SK-N-SH treated with all-trans-retinoic acid at 6 μM for 48 hours (cell line): ENCODE results near the gene SYNDIG1.

Source experiments
- BACH2 ChIP-seq: fragments of 250-450 bp; sonication (Bioruptor Pico); IDR thresholded peaks from 2 replicates; pipeline ENCODE4 v1.9.0; 2021; ENCODE audit warnings: mild to moderate bottlenecking, borderline replicate concordance
- ISL1 ChIP-seq: fragments of 250-450 bp; sonication (Bioruptor Pico); IDR thresholded peaks from 2 replicates; pipeline ENCODE4 v2.1.2; 2022; ENCODE audit warnings: mild to moderate bottlenecking, moderate library complexity
- OSR1 ChIP-seq: fragments of 250-450 bp; sonication (Bioruptor Pico); IDR thresholded peaks from 2 replicates; pipeline ENCODE4 v1.8.0; 2022; ENCODE audit warnings: moderate library complexity, mild to moderate bottlenecking, inconsistent platforms
- RARB ChIP-seq: fragments of 250-450 bp; sonication (Bioruptor Pico); IDR thresholded peaks from 2 replicates; pipeline ENCODE4 v1.8.0; 2021; ENCODE audit warnings: mild to moderate bottlenecking, moderate library complexity
- SNAI2 ChIP-seq: fragments of 250-450 bp; sonication (Bioruptor Pico); IDR thresholded peaks from 2 replicates; pipeline ENCODE4 v1.5.0; 2020; ENCODE audit warnings: mild to moderate bottlenecking, moderate library complexity
- TCF4 ChIP-seq: fragments of 250-450 bp; sonication (Bioruptor Pico); IDR thresholded peaks from 2 replicates; pipeline ENCODE4 v1.8.0; 2021; ENCODE audit warnings: mild to moderate bottlenecking, moderate library complexity, borderline replicate concordance
- TOX ChIP-seq: fragments of 250-450 bp; sonication (Bioruptor Pico); IDR thresholded peaks from 2 replicates; pipeline ENCODE4 v1.8.0; 2021; ENCODE audit warnings: mild to moderate bottlenecking, moderate library complexity, borderline replicate concordance
- ZC3H10 ChIP-seq: fragments of 250-450 bp; sonication (Bioruptor Pico); IDR thresholded peaks from 2 replicates; pipeline ENCODE4 v1.5.1; 2021; ENCODE audit warnings: mild to moderate bottlenecking, moderate library complexity
- ZFP30 ChIP-seq: fragments of 450-650 bp; formaldehyde crosslinking; IDR thresholded peaks from 2 replicates; pipeline ENCODE4 v1.5.0; 2022; ENCODE audit warnings: mild to moderate bottlenecking, moderate library complexity
- ZNF565 ChIP-seq: fragments of 450-650 bp; formaldehyde crosslinking; conservative IDR thresholded peaks from 2 replicates; pipeline ENCODE4 v1.5.0; 2020; ENCODE audit warnings: low read depth, mild to moderate bottlenecking, moderate library complexity
- ZNF70 ChIP-seq: fragments of 450-650 bp; formaldehyde crosslinking; IDR thresholded peaks from 2 replicates; pipeline ENCODE4 v1.5.0; 2020; ENCODE audit warnings: mild to moderate bottlenecking, moderate library complexity
- TF ChIP-seq, protein P1 (sequence below): fragments of 250-450 bp; sonication (Bioruptor Pico); IDR thresholded peaks from 2 replicates; pipeline ENCODE4 v1.8.0; 2021; ENCODE audit warnings: low read depth, mild to moderate bottlenecking, moderate library complexity, borderline replicate concordance
- TF ChIP-seq, protein P2 (sequence below): fragments of 250-450 bp; sonication (Bioruptor Pico); IDR thresholded peaks from 2 replicates; pipeline ENCODE4 v1.5.1; 2021; ENCODE audit warnings: mild to moderate bottlenecking, moderate library complexity
- TF ChIP-seq, protein P3 (sequence below): fragments of 250-450 bp; sonication (Bioruptor Pico); IDR thresholded peaks from 2 replicates; pipeline ENCODE4 v1.8.0; 2020; ENCODE audit warnings: mild to moderate bottlenecking, moderate library complexity, borderline replicate concordance

DNA sequence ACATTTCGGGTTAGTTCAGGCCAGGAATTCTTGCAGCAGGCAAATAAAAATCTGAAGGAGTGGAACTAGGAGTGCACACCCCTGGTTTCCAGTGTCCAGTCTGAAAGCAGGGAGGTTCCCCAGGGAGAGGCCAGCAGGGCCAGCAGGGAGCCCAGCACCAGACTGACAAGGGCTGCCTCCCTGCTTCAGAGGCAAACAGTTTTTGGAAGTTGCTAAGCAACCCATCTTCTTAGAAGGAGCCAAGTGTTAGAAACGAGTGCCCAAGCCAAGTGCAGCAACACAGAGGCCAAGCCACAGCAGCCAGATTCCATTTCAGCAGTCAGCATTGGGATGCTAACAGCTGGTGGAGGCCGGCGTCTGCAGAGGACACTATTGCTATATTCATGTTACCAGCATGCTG is 179.1 kb downstream of the SYNDIG1 start:
- TF ChIP-seq, protein P1, sequence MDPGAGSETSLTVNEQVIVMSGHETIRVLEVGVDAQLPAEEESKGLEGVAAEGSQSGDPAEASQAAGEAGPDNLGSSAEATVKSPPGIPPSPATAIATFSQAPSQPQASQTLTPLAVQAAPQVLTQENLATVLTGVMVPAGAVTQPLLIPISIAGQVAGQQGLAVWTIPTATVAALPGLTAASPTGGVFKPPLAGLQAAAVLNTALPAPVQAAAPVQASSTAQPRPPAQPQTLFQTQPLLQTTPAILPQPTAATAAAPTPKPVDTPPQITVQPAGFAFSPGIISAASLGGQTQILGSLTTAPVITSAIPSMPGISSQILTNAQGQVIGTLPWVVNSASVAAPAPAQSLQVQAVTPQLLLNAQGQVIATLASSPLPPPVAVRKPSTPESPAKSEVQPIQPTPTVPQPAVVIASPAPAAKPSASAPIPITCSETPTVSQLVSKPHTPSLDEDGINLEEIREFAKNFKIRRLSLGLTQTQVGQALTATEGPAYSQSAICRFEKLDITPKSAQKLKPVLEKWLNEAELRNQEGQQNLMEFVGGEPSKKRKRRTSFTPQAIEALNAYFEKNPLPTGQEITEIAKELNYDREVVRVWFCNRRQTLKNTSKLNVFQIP (CRISPR knock-in tag) = no peak
- TF ChIP-seq, protein P2, sequence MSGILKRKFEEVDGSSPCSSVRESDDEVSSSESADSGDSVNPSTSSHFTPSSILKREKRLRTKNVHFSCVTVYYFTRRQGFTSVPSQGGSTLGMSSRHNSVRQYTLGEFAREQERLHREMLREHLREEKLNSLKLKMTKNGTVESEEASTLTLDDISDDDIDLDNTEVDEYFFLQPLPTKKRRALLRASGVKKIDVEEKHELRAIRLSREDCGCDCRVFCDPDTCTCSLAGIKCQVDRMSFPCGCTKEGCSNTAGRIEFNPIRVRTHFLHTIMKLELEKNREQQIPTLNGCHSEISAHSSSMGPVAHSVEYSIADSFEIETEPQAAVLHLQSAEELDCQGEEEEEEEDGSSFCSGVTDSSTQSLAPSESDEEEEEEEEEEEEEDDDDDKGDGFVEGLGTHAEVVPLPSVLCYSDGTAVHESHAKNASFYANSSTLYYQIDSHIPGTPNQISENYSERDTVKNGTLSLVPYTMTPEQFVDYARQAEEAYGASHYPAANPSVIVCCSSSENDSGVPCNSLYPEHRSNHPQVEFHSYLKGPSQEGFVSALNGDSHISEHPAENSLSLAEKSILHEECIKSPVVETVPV = no peak
- no peak for TF ChIP-seq SNAI2
- no peak for TF ChIP-seq ZFP30
- no peak for TF ChIP-seq ZNF565
- no peak for TF ChIP-seq TOX
- no peak for TF ChIP-seq ZC3H10 (CRISPR knock-in tag)
- no peak for TF ChIP-seq ZNF70 (CRISPR knock-in tag)
- TF ChIP-seq, protein P3, sequence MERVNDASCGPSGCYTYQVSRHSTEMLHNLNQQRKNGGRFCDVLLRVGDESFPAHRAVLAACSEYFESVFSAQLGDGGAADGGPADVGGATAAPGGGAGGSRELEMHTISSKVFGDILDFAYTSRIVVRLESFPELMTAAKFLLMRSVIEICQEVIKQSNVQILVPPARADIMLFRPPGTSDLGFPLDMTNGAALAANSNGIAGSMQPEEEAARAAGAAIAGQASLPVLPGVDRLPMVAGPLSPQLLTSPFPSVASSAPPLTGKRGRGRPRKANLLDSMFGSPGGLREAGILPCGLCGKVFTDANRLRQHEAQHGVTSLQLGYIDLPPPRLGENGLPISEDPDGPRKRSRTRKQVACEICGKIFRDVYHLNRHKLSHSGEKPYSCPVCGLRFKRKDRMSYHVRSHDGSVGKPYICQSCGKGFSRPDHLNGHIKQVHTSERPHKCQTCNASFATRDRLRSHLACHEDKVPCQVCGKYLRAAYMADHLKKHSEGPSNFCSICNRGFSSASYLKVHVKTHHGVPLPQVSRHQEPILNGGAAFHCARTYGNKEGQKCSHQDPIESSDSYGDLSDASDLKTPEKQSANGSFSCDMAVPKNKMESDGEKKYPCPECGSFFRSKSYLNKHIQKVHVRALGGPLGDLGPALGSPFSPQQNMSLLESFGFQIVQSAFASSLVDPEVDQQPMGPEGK (CRISPR knock-in tag) = no peak
- TF ChIP-seq BACH2 (CRISPR knock-in tag) = no peak
- no peak for TF ChIP-seq OSR1
- no peak for TF ChIP-seq ISL1 (CRISPR knock-in tag)
- TF ChIP-seq TCF4 (CRISPR knock-in tag) = no peak
- no peak for TF ChIP-seq RARB (CRISPR knock-in tag)
